HG03066 (cell line): Measurements from ENCODE around the gene SLAIN2.

Experiments
- ATAC-seq: cut with Tn5 transposase; IDR thresholded peaks from one replicate; pipeline ENCODE4 v1.9.1; 2021; ENCODE audit warnings: low read depth; ENCODE audit not compliant: unreplicated experiment

Gene SLAIN2

DNA sequence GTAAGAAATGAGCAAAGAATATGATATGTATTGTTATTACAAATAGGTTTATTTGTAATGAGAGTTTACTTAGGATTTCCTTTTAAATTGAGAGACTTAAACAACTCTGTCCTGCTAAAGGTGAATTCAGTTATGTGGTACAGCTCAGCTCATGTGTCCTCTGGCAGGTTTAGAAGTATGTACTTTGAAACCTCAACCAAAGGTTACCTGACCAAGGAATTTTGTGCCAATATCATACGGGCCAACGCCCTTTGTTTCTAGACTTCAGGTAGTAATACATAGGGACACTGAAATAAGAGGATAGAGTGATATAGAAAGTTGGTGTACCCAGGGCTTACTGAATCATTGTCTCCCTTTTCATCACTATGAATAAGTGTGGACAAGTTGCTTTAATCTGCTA, 25.7 kb downstream of the SLAIN2 start:
- no peak for ATAC-seq

DNA sequence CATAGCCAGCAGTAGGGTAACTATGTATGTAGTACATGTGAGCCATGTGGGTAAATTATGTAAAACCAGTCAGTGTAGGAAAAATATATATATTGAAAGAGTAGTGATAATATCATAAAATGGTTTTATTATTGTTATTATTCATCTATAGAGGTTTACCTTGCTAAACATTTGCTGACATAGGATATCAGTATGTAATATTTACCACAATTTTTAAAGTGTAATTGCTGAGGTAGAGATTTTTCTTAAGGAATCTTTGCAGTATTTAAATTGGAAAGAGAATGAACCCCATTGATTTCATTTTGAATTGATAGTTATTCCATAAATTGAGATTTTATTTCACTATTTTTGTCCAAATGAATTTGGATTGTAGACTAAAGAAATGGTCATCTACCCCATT, 27.1 kb downstream of the SLAIN2 start:
- no peak for ATAC-seq

DNA sequence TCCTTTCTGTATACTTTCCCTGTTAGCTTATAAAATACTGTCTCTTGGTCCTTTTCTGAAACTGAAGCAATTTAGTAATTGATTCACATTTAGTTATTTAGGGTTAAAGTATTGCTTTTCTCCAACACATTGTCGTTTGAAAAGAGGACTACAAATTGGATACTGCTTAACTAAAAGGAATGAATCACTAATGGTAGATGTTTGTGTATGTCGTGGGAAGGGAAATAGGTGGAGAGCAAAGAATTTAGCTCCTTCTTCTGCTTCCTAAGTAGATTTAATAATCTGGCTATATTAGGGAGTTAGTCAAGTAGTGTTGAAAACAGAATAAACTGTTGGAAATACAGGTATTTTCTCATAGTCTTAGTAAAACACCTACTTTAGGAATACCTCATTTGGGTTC, 27.9 kb downstream of the SLAIN2 start:
- ATAC-seq = no peak

DNA sequence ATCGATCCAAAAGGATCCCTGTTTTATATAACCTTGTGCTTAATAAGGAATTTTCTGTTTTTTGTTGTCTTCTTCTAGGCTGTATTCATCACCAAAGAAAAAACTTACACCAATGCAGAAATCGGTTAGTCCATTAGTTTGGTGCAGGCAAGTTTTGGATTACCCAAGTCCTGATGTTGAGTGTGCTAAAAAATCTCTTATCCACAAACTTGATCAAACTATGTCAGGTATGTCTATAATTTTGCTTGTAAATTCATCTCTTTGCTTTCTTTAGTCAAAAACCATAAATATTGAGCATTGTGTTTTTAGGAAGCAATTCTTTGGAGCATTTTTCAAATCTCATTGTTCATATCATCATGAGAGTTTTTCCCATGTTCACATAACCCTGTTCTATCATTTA, 28.4 kb downstream of the SLAIN2 start:
- no peak for ATAC-seq

DNA sequence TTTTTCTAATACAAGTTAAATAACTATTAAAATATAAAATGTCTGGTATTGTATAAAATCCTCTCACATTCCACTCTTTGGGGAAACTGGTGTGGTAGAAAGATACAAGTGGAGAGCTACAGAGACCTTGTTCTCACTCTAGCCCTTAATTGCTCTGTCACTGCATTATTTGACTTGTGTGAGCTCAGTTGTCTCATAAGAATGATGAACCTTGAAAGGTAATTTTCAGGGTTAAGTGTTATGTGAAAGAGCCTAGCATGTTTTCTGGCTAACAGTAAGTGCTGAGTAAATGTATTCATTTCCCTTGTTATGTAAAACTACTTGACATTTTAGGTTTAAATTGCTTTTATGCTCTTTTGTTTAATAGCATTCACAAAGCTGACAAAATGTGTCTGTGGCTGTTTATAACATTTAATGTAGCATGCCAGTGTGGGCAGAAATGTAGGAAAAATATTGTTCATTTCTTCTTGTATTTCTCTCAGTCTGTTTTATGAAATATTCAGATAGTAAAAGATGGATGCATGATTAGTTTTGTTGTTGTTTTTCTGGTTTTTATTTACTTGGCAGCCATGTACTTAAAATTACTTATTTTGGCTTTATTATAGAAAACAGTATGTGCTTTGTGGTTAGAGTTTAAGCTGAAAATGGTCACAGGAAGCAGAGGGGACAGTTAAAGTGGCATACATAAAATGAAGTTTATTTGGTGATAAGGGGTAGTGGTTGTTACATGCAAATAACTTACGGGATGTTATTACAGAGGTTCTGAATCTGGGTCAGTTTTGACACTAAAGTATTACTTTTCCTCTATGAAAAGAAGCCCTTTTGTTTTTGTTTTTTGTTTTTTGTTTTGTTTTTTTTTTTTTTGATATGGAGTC, 29.2 kb downstream of the SLAIN2 start:
- ATAC-seq = no peak

DNA sequence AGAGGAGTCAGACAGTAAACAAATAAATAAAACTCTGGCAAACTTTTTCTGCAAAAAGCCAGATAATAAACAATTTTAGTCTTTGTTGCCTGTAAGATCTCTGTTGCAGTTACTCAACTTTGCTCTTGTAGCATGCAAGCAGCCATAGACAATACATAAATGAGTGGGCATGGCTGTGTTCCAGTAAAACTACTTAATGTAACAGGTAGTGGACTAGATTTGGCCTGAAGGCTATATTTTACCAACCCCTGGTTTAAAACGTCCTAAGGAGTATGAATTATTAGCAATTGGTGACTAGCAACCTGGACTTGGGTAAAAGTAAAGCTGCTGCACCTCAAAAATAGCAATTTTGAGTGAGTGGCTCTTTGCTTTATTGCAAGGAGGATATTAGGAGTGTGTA, 30.9 kb downstream of the SLAIN2 start:
- no peak for ATAC-seq

DNA sequence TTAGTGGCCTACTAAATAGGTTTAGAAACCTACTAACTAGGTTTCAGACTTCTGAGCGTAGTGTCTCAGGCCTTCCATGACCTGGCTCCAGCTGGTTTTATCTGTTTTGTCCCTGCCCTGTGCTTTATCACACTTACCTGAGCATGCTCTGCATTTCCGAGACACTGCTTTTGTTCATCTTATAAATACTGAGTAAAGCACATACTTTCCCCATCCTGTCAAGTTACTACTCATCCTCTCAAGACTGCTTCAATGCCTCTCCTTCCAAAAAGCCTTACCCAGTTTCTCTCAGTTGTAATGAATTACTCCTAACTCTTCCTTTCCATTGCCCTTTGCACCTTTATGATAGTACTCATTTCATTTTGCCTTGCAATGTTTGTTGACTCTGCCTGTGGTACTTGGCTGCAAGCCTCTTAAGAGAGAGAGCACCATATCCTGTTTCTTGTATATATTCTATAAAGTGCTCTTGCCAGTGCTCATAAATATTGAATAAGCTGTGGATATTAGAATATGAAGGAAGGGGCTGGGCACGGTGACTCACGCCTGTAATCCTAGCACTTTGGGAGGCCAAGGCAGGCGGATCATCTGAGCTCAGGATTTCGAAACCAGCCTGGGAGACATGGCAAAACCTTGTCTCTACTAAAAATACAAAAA, 34.4 kb downstream of the SLAIN2 start:
- ATAC-seq = no peak

DNA sequence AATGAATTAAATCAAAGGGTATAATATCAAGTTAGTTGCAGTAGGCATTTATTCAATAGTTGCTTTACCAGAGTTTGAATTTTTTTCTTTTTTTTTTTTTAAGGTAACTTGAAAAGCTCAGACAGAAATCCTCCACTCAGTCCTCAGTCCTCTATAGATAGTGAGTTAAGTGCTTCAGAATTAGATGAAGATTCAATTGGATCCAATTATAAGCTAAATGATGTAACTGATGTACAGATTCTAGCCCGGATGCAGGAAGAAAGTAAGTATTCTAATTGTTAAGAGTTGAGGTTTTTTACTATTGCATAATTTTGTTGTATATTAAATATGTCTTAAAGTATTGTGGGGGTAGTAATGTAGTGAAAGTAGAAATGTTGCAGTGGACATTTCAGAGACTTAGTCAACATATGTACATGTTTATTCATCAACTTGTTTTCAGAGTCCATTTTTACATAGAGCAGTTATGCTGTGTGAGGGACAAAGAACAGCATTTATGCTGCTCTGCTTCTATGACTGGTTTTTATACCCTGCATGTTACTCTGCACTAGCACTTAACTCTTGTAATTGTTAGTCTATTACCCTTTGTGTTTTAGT, 38.4 kb downstream of the SLAIN2 start:
- no peak for ATAC-seq

DNA sequence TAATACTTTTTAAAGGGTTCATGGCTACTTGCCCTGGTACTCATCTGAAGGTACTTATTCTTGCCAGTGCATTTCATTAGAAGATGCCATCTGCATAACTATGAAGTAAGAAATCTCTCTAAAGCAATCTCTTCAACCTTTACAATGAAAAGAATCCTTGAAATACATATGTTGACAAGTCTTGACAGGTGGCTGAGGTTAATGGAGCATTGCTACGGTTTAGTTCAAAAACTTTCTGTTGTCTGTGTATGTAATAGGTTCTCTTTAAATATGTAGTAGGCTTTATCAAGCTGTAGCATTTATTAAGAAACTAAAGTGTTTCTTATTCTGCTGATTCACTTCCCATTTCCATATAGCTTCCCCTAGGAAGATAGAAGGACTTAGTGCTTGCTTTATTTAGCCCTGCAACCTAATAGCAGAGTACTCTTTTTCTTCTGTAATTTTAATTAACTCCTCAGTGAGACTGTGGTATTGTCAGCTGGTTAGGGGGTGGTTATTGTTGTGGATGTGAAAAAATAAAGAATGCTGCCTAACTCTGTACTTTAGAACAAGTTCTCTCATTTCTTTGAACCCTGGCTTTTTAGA, 39.3 kb downstream of the SLAIN2 start:
- ATAC-seq = no peak

DNA sequence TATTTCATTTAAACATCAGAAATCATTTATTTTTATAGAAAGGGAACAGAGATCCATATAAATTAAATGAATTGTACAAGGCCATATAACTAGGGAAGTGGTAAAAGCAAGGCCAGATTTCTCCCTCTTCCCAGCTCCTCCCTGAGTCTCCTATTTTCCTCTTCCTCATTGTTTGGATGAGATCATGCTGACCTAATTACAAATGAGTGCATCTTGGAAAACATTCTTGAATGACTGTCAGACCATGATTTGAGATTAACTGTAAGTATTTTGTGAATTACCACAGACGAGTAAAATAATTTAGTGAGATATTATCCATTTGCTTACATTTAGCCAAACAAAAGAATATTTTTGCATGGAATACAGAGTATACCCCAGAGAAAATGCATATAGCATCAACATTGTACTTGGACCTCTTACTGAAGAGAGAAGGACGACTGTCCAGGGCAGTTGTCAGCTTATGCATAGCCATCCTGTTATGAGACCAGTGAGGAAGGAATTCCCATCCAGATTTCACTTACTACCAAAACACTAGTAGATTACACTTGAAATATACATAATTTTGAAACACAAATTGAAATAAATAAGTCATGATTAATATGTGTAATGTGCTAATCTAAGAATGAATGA, 47.3 kb downstream of the SLAIN2 start:
- no peak for ATAC-seq

DNA sequence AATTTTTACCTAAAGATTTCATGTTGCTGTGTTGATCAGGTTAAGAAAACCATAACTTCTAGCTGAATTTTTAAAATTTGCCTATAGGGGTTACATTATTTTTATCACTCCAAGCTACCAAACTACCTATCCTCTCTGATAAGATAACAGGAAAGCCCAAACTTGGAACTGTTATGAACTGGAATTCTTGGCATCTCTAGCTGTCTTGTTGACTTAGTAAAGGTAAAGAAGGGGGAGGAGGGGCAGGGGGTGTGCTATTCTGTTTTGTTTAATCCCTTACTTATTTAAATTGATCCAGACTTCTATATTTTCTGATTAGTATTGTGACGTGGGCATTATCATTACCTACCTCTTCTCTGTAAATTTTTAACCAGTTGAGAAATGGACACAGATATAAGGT, 54.7 kb downstream of the SLAIN2 start:
- no peak for ATAC-seq

DNA sequence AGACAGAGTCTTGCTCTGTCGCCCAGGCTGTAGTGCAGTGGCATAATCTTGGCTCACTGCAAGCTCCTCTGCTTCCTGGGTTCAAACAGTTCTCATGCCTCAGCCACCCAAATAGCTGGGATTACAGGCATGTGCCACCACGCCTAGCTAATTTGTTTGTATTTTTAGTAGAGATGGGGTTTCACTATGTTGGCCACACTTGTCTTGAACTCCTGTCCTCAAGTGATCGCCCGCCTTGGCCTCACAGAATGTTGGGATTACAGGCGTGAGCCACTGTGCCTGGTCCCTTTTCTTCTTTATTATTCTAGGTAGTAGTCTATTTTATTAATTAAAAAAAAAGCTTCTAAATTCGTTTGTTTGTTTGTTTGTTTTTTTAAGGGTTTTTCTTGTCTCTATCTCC, 59.1 kb downstream of the SLAIN2 start:
- no peak for ATAC-seq

DNA sequence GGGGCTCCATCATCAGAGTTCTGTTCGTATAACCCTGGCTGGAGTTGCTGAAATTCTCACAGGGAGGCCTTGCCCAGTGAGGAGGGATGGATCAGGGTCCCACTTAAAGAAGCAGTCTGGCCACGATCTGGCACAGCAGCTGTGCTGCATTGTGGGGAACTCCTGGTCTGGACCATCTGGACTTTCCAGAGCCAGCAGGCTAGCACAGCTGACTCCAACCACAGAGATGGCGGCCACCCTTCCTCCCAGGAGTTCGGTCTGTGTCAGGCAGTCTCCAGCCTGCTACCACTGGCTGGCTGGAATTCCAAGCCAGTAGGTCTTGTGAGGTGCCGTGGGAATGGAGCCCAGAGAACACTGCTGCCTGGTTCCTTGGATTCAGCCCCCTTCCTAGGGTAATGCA, 62.0 kb downstream of the SLAIN2 start:
- no peak for ATAC-seq

DNA sequence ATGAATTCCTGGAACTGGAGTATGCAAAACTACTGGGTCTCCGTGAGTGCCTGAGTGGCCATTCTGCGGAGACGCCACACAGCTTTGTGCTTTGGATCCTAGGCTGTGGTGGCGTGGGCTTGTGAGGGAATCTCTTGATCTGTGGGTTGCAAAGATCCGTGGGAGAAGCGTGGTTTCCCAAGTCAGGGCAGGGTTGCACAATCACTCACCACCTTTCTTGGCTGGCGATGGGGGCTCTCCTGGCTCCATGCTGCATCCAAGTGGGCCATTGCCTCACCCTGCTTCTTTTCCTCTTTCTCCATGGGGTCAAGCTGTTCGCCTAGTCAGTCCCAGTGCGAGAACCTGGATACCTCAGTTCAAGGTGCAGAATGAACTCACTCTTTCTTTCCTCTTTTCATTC, 62.5 kb downstream of the SLAIN2 start:
- ATAC-seq = no peak

DNA sequence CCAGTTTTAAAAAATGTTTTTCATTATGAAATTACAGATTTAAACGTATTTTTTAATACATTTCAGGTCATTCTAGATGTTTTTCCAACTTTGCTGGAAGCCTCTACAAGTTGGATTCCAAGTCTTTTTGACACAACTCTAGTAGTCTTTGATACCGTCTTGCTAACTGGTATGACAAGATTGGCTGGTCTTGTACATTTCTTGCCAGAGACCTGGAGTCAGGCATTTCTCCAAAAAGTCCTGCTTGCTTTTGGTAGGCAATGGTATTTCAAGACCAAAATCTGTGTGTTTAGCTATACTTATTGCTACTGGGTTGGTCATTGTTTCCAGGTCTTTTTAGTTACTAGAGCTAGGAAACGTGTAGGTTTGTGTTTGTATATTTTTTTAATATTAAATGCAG, 64.6 kb downstream of the SLAIN2 start:
- no peak for ATAC-seq

DNA sequence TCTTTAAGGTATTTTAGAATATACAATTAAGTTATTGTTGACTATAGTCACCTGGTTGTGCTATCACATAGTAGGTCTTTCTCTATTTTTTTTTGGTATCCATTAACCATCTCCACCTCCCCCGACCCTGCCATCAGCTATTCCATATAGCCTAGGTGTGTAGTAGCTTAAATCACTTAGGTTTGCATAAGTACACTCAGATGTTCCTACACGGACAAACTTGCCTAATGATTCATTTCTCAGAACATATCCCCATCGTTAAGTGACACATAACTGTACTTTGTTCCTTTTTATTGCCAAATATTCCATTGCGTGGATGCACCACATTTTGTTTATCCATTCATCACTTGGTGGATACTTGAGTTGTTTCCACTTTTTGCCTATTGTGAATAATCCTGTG, 67.9 kb downstream of the SLAIN2 start:
- ATAC-seq = no peak

DNA sequence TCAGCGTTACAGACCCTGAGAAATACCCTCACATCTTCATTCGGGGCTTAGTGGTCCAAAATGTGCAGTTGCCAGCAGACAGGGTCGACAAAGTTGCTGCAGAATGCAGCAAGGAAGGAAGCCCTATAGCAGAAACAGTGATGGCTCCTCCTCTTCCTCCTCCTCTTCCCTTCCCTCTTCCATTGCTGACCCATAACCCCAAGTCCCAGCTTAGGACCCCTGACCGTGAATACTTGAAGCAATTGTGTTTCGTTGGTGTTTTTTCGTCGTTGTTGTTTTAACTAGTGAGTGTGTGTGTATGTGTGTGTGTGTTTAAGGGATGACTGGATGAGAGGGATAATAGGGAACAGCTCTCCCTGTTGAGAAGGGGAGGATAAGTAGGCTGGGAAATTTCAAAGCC, 69.5 kb downstream of the SLAIN2 start:
- ATAC-seq = no peak

DNA sequence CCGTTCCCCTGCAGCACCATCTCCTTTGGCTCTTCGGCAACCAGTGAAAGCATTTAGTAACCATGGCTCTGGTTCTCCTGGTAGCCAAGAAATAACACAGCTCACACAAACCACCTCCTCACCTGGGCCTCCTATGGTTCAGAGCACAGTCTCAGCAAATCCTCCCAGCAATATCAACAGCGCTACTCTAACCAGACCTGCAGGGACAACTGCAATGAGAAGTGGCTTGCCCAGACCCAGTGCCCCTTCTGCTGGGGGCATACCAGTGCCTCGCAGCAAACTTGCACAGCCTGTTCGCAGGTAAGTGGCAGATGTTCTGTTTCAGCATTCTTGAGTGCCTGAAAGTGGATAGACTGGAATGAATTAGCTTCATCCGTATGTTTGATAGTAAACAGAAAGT, 78.8 kb downstream of the SLAIN2 start:
- no peak for ATAC-seq

DNA sequence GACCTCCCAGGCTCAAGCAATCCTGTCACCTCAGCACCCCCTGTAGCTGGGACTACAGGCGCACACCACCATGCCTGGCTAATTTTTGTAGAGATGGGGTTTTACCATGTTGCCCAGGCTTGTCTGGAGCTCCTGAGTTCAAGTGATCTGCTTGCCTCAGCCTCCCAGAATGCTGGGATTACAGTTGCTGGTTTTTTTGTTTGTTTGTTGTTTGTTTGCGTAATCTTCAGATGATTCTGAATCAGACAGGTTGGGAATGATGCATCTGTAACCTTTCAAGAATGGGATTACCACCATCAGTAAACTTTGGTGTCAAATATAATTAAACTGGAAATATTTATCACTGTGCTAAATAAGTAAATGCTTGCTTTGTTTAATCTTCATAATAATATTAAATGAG, 79.8 kb downstream of the SLAIN2 start:
- ATAC-seq = no peak

DNA sequence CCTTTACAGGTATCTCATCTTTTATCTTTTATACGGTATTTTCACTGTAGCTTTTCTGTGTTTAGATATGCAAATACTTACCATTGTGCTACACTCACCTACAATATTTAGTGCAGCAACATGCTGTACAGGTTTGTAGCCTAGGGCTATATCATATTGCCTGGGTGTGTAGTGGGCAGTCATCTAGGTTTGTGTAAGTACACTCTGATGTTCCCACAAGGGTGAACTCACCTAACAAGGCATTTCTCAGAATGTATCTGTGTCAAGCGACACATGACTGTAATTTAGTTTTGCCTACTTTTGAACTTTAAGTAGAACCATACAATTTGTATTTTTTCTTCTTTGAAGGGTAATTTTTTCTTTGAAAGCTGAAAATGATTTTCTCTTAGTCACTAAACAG, 87.6 kb downstream of the SLAIN2 start:
- no peak for ATAC-seq
